Spinal cord (tissue), 10 donors: ENCODE measurements around the gene MAP7. TPM values are rescaled to one million over a fixed set of nuclear protein-coding genes. Genes with fewer than 3 reads are reported as not detected.
"Not testable (repeated sequence)": the region's sequence is repeated elsewhere in the genome, so short reads cannot be mapped to it uniquely, and the experiment has no call there.

ENCODE experiments used
- DNase-seq, 6 donors: peaks; one replicate each; pipeline versions ENCODE4 v3.0.0 to v3.0.0-alpha.2; 2013 to 2015; ENCODE audit warnings: low spot score in 6 of 6, low read depth in 4 of 6
- H3K27ac ChIP-seq: one replicate; pipeline ENCODE4 v1.5.1; 2013; ENCODE audit warnings: low read depth, low read length, control low read depth
- H3K27me3 ChIP-seq: one replicate; pipeline ENCODE4 v1.6.1; 2013; ENCODE audit warnings: low read length; ENCODE audit not compliant: control insufficient read depth, insufficient read depth
- H3K36me3 ChIP-seq: one replicate; pipeline ENCODE4 v1.6.1; 2013; ENCODE audit warnings: low read length; ENCODE audit not compliant: control insufficient read depth, insufficient read depth
- H3K4me1 ChIP-seq: one replicate; pipeline ENCODE4 v1.6.1; 2013; ENCODE audit warnings: low read length; ENCODE audit not compliant: control insufficient read depth, insufficient read depth
- H3K4me3 ChIP-seq: one replicate; pipeline ENCODE4 v1.5.1; 2013; ENCODE audit warnings: low read depth, low read length, control low read depth
- H3K9me3 ChIP-seq: one replicate; pipeline ENCODE4 v1.6.1; 2013; ENCODE audit warnings: low read length; ENCODE audit not compliant: control insufficient read depth, insufficient read depth
- WGBS: methylation state at CpG from one replicate; pipeline ENCODE4 v1.1.5; 2013; ENCODE audit warnings: missing lambda C conversion rate; ENCODE audit not compliant: insufficient coverage; 5-methylcytosine and 5-hydroxymethylcytosine counted together
- polyA plus RNA-seq, 2 donors: library from polyadenylated mRNA; unstranded; fragments of 120-200 nt; gene quantifications; one replicate each; pipeline ENCODE4 v1.2.1, GENCODE V29; 2013; ENCODE audit not compliant: insufficient read length in 2 of 2
- total RNA-seq, 2 donors: library from RNA; depleted of rRNA in 1 of 2; stranded (reverse); fragments of 120-200 nt in 1 of 2; fragments of >200 nt in 1 of 2; gene quantifications; one replicate each; pipeline versions ENCODE4 v1.2.3 to v1.2.4, GENCODE V29; 2013 to 2014
- donor health status: healthy.

MAP7 gene
- total and polyA plus RNA-seq, 4 donors = 9.9 to 19.7 (median 13.9) TPM

- H3K4me1 ChIP-seq, H3K9me3 ChIP-seq, H3K4me3 ChIP-seq, H3K27ac ChIP-seq, H3K36me3 ChIP-seq, H3K27me3 ChIP-seq, DNase-seq: not testable (repeated sequence)
- 100% methylated on average over 2 of the region's 4 CpGs for WGBS
These were observed 174.4 kb downstream of the MAP7 start for GRCh38 chr6:136375836-136376235.

GRCh38 chr6:136371959-136372358, 178.3 kb downstream of the MAP7 start:
- no peaks in the 10 kb centered on the region for H3K4me1 ChIP-seq
- DNase-seq = no peak
- WGBS = no CpG with 5 or more reads among the region's 2 CpGs
- peaks cover 4% of the 10 kb centered on the region for H3K36me3 ChIP-seq
- H3K27ac ChIP-seq = no peak overlapping the region
- no peaks in the 10 kb centered on the region for H3K27me3 ChIP-seq
- no peaks in the 10 kb centered on the region for H3K9me3 ChIP-seq
- H3K4me3 ChIP-seq = no peak overlapping the region

DNA sequence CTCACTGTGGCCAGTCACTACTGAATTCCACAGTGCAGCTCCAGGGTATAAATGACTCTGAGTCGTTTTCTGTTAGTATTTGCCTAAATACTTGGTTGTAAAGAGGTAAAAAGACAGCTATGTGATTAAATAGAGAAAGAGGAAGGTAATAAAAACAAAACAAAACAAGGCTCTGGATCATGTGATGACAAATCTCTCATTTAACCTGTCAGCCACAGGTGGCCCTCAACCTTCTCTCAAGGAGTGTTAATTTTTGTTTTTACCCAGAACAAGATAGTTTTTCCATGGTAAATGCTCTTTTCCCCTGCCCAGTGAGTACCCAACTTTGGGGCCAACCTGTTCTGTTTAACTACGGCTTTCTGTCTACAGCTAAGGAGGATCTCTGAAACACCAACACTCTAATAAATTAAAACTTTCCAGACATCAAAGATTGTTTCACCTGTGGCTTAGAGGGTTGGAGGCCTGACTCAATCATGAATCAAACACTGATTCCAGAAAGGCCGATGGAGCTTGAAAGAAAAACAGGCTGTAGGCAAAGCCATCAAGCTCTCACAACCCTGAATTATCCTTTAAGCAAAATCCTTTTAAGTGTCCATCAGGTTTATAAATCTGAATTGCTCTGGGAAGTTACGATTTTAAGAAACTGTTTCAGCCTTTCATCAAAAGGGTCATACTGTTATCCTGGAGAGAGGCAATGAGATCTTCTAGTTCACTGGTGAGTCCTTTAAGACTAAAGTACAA, 179.1 kb downstream of the MAP7 start:
- WGBS = 50% methylated on average over 2 of the region's 4 CpGs
- H3K27me3 ChIP-seq = no peaks in the 10 kb centered on the region

GRCh38 chr6:136365776-136366354, 184.4 kb downstream of the MAP7 start:
- peaks cover 13% of the 10 kb centered on the region for H3K36me3 ChIP-seq
- no peak overlapping the region for H3K4me3 ChIP-seq
- WGBS = 56% methylated on average over 6 of the region's 11 CpGs
- no peaks in the 10 kb centered on the region for H3K9me3 ChIP-seq
- DNase-seq = peak in 1 of 6 donors; percentile 33
- H3K4me1 ChIP-seq = peaks cover 4% of the 10 kb centered on the region
- H3K27ac ChIP-seq = peak overlapping the region; percentile 18
- no peaks in the 10 kb centered on the region for H3K27me3 ChIP-seq

More for the DNA sequence above, 179.1 kb downstream of the MAP7 start:
- Histone ChIP-seq H3K27ac (peak overlapping the region; percentile 19), H3K9me3 (no peaks in the 10 kb centered on the region), H3K4me3 (no peak overlapping the region), H3K36me3 (peaks cover 4% of the 10 kb centered on the region), H3K4me1 (no peaks in the 10 kb centered on the region)
- DNase-seq = no peak

DNA sequence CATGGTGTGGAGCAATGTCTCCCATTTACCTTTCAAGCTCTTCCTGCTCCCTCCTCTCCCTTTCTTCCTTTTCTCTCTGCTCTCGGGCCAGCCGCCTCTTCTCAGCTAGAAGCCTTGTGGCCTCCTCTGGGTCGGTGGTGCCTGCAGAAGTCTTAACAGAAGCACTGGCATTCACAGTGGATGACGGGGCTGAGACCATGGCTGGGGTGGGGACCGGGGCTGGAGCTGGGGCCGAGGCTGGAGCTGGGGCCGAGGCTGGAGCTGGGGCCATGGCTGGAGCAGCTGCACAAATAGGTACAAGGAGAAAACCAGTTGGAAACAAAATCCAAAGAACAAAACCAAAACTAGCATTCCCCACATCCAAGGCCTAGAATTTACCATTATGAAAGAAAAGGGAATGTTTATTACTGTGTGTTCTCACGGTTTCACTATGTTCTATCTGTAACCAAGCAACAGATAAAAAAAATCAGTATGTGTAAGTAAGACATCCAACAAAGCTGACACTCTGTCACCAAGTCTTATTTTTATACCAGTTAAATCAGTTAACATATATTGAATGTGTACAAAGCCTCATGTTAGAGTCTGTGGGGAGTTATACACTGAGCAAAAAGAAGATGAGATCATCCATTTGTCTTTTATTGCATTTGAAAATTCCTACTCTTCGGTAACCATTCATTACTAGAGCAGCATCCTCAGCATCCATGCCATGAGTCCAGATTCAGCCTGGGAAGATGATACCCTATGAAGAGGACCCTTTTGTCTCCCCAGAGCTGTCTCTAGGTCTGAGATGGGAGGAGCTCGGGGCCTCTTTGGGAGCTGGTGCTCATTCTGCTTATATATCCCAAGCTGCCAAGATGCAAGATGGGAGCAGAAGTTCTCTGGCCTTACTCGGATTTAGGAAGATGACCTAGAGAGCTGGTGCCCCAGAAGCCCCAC, 187.5 kb downstream of the MAP7 start:
- Histone ChIP-seq H3K27me3 (no peaks in the 10 kb centered on the region), H3K9me3 (no peaks in the 10 kb centered on the region), H3K4me3 (no peak overlapping the region), H3K36me3 (peaks cover 22% of the 10 kb centered on the region), H3K4me1 (peaks cover 4% of the 10 kb centered on the region), H3K27ac (no peak overlapping the region)
- 88% methylated on average over 9 of the region's 11 CpGs for WGBS
- DNase-seq = peak in 2 of 6 donors; percentile 50 to 59

- no peak overlapping the region for H3K27ac ChIP-seq
- no peak overlapping the region for H3K4me3 ChIP-seq
- no peaks in the 10 kb centered on the region for H3K9me3 ChIP-seq
- H3K27me3 ChIP-seq = no peaks in the 10 kb centered on the region
- no CpG with 5 or more reads among the region's 2 CpGs for WGBS
- H3K36me3 ChIP-seq = peaks cover 22% of the 10 kb centered on the region
- no peak for DNase-seq
- peaks cover 4% of the 10 kb centered on the region for H3K4me1 ChIP-seq
These were observed 188.4 kb downstream of the MAP7 start for GRCh38 chr6:136361787-136362186.

DNA sequence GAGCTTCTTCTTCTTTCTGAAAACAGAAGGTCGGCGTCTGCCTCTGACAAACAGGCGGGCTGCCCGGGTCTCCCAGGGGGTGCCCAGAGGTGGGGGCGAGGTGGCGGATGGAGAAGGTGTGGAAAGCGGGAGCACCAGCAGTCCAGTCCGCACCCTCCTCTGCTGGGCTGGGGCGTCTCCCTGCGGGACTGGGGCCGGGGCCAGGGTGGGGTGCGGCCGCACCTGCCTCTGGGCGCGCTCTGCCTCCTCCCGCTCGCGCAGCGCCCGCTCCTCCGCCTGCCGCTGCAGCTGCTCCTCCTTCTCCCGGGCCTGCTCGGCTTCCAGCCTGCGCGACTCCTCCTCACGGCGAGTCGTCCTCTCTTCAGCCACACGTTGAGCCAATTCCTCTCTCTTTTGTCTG, 189.4 kb downstream of the MAP7 start:
- 99% methylated on average over 27 of the region's 30 CpGs for WGBS
- Histone ChIP-seq H3K36me3 (peaks cover 21% of the 10 kb centered on the region), H3K27ac (no peak overlapping the region)

GRCh38 chr6:136359851-136360250, 190.4 kb downstream of the MAP7 start:
- no peak for DNase-seq
- 96% methylated on average over 2 of the region's 6 CpGs for WGBS

More for the DNA sequence above, 189.4 kb downstream of the MAP7 start:
- Histone ChIP-seq H3K4me1 (peaks cover 4% of the 10 kb centered on the region), H3K9me3 (no peaks in the 10 kb centered on the region), H3K4me3 (no peak overlapping the region), H3K27me3 (no peaks in the 10 kb centered on the region)
- DNase-seq = no peak

GRCh38 chr6:136351518-136352110, 198.6 kb downstream of the MAP7 start:
- Histone ChIP-seq H3K27me3 (no peaks in the 10 kb centered on the region), H3K9me3 (no peaks in the 10 kb centered on the region), H3K4me1 (peaks cover 7% of the 10 kb centered on the region), H3K4me3 (no peak overlapping the region), H3K27ac (no peak overlapping the region), H3K36me3 (no peaks in the 10 kb centered on the region)
- DNase-seq = peak in 1 of 6 donors; percentile 62
- no CpG with 5 or more reads among the region's 2 CpGs for WGBS

More at GRCh38 chr6:136359851-136360250, 190.4 kb downstream of the MAP7 start:
- Histone ChIP-seq H3K27ac (no peak overlapping the region), H3K27me3 (no peaks in the 10 kb centered on the region), H3K4me3 (no peak overlapping the region), H3K36me3 (peaks cover 19% of the 10 kb centered on the region), H3K9me3 (no peaks in the 10 kb centered on the region), H3K4me1 (peaks cover 4% of the 10 kb centered on the region)
